ENCODE data around the gene AMOTL2.

AMOTL2 gene

DNA sequence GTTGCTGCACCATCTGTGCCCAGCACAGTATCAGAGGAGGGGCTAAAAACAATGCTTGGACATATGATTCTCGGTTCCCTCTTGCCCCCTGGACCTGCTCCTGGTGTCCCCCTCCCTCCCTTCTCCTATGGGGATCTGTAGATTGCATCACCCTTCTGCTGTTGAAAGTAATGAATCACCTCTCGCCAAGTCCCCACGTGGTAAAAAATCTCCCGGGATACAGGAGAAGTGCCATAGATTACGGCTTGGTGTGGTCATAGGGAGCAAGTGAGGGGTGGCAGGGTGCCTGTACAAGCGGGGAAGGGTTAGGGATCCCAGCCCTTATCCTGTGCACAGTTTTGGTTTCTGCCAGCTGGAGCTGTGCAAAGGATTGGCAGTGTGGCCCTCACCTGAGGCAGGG lies 37.7 kb downstream of the AMOTL2 start:
- DNase-seq (ENCODE audit: low read depth in 2 of 2, low spot score in 1 of 2), result no peak

DNA sequence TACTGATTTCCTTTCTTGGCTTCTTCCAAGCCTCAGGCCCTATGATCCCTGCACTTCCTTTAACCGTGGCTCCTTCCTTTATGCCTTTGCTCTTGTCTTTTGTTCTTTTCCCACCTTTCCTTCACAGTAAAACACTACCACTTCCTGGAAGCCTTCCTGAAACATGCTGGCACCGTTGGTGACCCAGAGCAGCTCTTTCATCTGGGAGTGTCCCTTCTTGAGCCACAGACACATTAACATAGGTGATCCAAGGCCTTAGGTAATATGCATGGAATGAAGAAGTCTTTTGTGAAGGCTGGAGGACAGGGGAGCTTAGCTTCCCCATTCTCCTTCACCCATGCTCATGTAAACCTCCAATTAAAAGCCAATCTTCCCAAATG lies 39.4 kb downstream of the AMOTL2 start:
- no peak for DNase-seq (ENCODE audit: low read depth in 2 of 2, low spot score in 1 of 2)

DNA sequence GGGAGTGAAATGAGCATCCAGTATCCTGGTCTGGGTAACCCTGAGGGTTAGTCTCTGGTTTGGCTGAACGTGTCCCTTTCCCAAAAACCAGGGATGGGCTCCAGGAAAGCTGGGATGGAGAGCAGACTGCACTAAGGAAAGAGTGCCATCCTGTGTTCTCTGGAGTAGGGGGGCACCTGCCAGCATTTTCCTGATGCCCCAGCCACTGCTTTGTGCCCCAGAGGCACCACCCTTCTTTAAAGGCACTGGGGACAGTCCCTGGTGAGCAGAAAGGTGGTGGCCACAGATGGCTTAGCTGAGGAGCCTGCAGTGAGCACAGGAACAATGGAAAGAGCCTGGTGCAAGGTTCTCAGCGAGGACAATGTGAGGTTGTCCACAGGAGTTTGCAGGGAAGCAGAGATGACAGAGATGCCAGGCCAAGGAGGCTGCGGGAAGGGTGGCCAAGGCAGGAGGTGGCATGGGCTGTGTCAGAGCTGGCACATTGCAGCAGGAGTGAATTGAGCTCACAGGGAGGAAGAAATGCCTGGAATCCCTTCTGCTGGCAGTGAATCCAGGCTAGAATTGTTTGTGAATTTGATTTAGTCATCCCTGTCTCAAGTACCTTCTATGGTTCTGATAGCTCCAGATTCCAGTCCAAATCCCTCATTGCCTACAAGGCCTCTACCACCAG lies 39.9 kb downstream of the AMOTL2 start:
- no peak for DNase-seq (ENCODE audit: low read depth in 2 of 2, low spot score in 1 of 2)

DNA sequence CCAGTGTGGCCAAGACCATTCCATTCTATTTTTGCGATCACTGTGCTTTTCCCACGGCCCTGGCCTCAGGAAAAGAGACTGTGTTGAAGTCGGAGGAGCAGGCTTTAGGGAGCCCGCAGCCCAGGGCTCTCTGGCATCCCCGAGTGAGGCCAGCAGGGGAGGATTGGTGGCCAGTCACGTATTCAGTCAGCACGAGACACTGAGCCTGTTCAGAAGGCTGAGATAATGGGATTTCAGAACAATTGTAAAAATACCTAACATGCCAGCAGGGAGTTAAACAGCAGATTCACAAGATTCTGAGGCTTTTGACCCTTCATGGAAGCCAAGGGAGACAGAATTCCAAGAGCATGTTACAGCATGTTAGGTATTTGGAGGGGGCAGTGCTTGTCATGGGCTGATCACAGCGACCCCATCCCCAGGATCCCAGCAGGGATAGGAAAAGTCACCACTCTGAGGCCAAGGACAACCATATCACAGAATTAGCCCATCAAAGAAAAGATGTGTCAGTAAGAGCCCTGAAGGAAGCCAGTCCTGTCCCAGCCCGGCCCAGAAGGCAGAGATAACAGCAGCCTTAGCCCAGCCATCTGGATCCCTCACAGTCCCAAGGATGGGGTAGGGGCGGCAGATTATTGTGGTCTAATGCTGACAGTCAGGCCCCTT lies 40.6 kb downstream of the AMOTL2 start:
- DNase-seq (ENCODE audit: low read depth in 2 of 2, low spot score in 1 of 2), result no peak

DNA sequence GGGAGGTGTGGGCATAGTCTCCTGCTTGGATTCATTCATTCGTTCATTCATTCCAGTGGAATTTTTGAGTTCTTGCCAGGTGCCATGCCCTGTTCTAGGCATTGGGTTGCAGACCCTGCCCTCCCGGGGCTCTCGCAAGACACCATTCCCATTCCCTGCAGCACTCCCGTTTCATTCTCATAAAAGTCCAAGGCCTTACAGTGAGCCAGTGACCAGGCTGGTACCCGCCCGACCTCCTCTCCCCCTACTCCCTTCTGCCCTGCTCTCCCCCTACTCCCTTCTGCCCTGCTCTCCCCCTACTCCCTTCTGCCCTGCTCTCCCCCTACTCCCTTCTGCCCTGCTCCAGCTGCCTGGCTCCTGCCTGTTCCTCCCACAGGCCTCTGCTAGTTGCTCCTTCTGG lies 41.9 kb downstream of the AMOTL2 start:
- DNase-seq (ENCODE audit: low read depth in 2 of 2, low spot score in 1 of 2), result no peak

DNA sequence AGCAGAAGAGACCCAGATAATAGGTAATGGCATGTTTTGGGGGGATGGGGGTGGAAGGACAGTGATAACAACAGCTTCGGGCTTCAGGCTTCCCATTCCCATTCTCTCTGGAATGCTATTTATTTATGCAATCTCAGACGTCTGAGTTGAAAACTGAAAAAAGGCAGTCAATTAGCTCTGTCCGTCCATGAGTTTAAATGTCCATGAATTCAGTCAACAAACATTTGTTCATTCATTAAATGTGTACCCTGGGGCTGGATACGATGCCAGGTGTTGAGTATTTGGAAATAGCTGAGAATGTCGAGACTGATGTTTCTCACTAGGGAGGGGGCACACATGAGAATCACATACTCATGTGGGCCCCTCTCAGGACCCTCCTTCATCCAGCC lies 42.4 kb downstream of the AMOTL2 start:
- DNase-seq (ENCODE audit: low read depth in 2 of 2, low spot score in 1 of 2), result no peak

DNA sequence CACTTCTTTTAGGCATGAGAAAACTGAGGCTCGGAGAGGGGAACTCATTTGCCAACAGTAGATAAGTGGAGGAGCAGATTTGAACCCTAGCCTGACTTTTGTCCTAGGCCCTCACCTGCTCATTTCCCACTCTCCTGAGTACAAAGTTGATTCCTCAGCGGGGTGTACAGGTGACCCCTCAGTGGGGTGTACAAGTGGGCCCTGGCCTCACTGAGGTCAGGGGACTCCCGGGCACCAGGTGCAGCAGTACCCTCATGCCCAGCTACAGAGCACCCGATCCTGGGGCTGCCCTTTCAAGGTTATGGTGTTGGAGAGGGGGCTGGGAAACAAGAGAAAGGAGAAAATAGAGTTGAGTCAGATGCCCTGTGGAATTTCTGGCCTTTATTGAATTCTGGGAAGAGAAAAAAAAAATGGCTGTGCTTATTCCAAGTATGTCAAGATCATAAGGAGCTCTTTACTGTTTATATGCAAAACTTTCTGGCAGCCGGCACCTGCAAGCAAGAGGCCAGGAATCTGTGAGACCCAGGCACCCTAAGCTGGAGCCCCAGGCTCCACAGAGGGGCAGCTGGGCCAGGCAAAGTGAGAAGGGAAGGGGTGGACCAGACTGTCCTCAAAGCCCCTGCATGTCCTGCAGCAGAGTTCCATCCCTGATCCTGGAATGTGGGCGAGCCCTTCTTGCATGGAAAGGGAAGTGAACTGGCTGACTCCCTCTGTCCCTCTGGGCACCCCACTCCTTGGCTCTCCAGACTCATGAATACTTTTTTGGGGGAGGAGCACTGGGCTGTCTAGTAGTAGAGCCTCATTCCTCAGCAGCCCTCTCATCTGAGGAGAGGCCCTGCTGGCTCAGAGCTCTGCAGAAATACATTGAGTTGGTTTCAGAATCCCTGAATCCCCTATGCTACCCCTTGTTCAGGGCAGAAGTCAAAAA lies 43.1 kb downstream of the AMOTL2 start:
- no peak for DNase-seq (ENCODE audit: low read depth in 2 of 2, low spot score in 1 of 2)

DNA sequence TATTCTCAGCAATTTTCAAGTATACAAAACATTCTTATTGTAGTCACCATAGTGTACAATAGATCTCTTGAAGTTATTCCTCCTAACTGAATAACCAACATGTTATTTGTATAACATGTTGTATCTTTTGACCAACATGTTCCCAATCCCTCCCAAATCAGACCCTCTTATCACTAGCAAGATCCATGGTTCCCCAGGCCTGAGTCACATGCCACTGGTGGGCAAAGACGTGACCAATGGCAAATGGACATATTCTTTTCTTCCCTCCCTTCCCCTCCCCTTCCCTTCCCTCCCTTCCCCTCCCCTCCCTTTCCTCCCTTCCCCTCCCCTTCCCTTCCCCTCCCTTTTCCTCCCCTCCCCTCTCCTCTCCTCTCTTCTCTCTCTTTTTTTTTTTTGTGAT lies 45.4 kb downstream of the AMOTL2 start:
- no peak for DNase-seq (ENCODE audit: low read depth in 2 of 2, low spot score in 1 of 2)

DNA sequence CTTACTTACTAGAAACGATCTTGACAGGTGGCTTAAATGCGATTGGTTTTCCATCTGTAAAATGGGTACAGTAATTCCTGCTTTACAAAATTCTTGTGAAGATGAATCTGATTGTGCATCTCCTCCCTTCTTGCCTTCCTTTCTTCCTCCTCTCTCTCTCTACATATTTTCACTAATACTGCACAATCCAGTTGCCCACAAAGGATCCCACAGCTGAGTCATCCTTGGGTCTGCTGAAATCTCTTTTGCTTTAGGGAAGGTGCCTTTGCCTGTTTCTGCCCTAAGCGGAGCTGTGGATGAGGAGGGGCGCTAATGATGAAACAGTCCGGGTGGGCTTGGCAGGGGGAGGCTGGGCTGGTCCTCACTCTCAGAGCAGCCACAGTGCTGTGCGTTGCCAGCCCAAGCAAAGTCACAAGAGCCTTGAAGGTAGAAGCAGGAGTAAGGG lies 46.1 kb downstream of the AMOTL2 start:
- DNase-seq (ENCODE audit: low read depth in 2 of 2, low spot score in 1 of 2), result no peak

DNA sequence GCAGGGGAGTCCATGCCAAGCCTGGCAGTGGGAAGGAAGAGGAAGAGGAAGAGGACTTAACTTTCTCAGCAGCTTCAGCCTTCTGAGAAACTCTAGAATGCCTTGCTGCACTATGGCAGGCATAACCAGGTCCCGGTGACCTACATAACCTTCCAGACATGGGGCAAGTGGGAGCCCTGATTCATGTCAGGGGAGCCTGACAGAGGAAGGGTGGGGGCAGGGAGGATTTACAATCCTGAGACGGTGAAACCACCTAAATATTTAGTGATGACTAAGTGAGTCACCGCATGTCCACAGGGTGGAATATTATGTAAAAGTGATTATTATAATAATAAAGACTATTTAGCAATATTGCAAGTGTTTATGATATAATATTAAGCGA lies 46.7 kb downstream of the AMOTL2 start:
- no peak for DNase-seq (ENCODE audit: low read depth in 2 of 2, low spot score in 1 of 2)

DNA sequence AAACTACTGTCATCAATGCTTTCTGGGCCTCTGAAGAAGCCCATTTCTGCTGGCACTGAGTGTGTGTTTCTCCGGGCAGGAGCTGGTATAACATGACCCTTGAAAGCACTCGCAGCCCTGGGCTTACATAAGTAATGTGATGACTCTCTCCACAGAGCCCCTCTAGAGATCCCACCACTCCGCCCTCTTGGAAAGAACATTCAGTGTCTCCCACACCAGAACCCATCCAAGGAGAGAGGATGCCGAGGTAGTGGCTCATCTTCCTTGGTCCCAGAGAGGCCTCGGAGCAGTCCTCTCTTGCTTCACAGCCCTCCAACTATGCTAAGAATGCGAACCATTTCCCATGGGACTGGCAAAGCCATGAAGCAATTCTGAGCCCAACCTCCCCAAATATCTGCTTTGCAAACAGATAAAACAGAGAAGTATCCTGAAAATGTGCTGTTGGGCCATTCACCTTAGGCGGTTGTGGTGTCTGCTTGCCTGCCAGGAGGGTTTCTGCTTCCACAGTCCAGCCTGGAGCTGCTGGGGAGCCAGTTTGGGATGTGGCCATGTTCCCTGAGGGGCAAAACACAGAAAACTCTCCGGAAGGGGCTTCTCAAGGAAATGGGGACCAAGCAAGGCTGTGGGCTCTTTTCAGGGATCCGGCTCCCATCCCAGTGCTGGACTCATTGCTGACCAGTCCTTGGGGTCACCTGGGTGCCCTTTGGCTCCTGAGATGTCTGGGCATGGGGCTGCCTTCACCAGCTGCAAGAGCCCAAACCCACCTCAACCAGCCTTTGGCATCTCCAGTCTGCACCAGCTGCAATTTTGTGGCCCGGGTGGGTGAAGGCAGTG lies 47.3 kb downstream of the AMOTL2 start:
- DNase-seq (ENCODE audit: low read depth in 2 of 2, low spot score in 1 of 2), result no peak

DNA sequence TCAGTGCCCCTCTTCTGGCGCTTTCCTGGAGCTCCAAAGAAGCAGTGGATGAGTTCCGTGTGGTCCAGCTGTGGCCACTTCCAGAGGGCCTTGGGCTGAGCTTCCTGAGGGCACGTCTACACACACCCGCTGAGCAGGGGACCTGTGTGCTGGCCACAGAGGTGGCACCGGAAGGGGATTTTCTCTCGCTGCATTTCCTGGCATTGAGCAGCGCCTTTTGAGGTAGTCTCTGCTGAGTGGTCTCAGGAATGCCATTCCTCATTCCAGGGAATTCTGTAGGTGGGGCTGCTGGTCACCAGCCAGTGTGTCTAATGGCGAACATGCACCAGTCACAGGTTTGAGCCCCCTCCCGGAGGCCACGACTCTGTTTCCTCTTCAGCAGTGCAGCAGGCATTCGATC lies 48.1 kb downstream of the AMOTL2 start:
- DNase-seq (ENCODE audit: low read depth in 2 of 2, low spot score in 1 of 2), result no peak

DNA sequence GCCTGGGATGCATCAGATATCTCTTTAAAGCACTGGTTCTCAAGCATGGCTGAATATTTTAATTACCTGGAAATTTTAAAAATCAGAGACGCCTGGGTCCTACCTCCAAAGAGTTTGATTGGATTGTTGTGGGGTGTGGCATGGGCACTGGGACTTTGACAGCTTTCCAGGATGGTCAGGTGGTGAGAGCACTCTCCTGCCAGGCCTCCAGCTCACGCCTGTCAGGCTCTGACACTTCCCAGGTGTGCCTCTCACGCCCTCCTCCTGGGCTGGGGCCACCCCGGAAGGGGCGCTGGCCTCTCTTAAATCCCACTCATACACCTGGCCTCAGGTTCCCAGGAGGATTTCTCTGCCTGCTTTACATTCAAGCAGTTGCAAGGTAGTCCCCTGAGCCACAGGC lies 48.5 kb downstream of the AMOTL2 start:
- DNase-seq (ENCODE audit: low read depth in 2 of 2, low spot score in 1 of 2), result no peak

DNA sequence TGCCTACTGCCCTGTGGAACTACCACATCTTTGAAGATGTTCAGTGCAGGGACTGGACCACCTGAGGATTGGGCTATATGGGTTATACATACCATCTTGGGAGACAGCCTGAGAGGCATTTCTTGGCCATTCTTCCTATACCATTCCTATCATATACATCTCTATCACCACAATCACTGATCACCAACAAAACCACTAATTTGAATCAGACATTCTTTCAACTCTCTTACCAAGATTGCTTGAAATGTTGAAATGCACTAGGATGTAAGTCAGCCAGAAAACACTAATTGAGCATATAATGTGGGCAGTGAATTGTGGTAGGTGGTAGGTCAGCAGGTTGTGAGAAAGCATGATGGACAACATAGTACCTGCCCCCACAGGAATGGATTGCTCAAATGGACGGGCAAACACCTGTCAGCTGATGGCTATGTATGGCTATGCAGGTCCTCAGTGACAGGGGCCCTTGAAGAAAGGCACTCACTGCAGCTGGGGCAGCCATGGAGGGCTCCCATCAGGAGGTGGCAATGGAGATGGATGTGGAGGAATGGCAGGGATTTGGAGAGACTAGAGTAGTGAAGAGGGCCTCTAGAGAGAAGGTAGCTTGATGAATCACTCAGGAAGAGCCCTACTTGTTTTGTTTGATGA lies 49.1 kb downstream of the AMOTL2 start:
- DNase-seq (ENCODE audit: low read depth in 2 of 2, low spot score in 1 of 2), result no peak

DNA sequence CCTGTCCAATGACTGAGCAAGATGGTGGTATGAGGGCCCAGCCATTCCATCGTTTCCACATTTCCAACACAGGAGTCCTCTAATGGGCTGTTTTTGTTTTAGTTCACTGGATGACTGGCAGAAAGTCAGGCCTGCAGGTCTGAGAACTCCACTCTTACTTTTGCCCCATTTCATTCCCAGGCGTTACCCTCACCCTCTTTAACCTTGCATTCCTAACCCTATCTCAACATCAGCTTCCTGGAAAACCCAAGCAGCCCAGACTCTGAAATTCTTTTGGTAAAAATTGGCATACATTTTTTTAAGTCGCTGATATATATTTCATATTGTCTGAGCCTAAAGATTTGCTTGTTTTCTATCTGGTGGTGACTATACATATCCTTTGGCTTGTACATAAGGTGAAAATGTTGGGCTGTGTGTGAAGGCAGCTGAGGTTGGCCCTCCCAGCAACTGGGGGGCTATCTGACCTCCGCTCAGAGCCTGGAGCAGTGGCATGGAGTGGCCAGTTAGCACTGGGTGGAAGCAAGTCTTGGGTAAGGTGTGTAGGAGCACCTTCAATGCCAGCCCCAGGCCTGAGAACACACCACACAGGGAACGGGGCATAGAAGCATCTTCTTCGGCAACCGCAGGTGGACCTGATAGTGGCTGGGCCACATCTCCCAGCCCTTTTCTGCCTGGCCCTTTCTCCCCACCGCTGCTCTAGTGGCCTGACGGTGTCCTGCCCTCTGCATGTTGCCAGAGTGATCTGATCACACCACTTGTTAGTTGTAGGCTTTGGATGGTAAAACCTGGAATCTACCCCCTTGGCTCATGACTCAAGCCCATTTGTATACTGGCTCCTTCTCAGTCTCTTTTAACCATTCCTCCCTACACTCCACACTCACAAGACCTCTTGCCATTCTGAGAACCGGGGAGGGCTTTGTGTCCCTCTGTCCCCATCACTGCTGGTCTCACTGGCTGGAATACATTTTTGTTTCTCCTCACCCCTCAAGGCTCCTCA lies 50.0 kb downstream of the AMOTL2 start:
- no peak for DNase-seq (ENCODE audit: low read depth in 2 of 2, low spot score in 1 of 2)

DNA sequence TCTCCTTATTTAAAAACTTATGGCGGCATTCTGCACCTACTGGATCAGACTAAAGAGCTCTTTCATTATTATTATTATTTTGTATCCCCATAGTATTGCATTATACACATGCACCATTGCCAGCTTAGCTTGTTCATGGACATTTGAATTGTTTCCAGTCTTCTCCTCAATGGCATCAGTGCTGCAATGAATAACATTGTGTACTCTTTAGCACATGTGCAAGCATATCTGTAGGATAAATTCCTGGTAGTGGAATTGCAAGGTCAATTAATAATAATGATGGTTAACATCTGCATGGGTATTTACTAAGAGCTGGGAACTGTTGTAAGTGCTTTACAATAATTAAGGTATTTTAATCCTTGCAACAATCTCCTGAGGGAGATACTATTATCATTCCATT lies 52.0 kb downstream of the AMOTL2 start:
- no peak for DNase-seq (ENCODE audit: low read depth in 2 of 2, low spot score in 1 of 2)

DNA sequence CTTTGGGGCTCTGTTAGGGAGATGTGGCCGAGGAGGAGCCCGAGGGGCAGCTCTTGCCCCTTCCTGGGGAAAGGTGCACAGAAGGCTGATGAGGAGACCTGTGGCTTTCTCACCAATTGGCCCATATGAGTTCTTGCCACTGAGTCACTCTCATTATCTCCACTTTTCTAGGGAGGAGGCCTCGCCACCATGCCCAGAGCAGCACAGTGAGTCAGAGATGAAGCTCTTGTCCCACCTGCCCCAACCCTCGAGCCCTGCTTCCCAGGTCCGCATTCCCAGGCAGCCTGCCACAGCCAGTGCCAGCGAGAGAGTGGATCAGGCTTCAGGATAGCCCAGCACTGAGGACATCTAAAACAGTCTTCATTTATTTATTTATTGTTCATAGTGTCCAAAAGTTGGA lies 53.5 kb downstream of the AMOTL2 start:
- no peak for DNase-seq (ENCODE audit: low read depth in 2 of 2, low spot score in 1 of 2)

DNA sequence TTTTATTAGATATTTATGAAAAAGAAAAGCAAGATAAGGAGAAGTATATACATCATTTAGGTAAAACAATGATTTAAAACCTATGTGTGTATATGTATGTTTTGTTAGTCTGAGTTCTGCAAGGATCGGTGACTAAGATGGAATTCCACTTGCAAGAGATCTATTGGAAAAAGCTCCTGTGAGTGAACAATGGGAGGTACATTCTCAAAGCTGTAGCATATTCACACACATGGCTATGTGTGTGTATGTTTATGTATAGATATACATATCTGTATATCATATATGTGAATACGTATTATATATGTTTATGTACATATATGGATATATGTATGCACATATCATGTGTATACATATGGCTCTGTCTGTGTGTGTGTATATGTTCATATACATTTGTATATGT lies 54.3 kb downstream of the AMOTL2 start:
- no peak for DNase-seq (ENCODE audit: low read depth in 2 of 2, low spot score in 1 of 2)

DNA sequence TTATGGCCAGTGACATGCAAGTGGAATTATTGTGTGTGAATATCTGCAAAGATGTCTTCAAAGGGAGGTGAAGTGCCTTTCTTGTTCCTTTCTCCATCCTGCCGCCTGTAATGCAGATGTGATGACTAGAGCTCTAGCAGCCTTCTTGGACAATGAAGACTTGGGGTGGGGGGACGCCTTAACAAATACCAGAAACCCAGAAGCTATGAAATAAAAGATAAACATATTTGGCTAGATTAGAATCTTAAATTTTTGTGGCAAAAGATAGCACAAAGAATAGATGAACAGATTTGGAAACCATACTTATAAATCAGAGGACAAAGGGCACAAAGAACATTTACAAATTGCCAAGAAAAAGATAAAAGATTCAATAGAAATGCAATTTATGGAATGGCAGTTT lies 56.1 kb downstream of the AMOTL2 start:
- no peak for DNase-seq (ENCODE audit: low read depth in 2 of 2, low spot score in 1 of 2)

All from stimulated activated CD8-positive, alpha-beta memory T cell treated with anti-CD3 and anti-CD28 coated beads, Interleukin-4, amount 100 ng/mL, for 1 hour (primary cell).